ENCODE results near the gene SPOUT1. TPM values are rescaled to one million over a fixed set of nuclear protein-coding genes. Genes with fewer than 3 reads are reported as not detected.
A peak's percentile ranks its signal among the peaks of the same experiment; 100 is the strongest.
"Not testable (repeated sequence)": the region's sequence is repeated elsewhere in the genome, so short reads cannot be mapped to it uniquely, and the experiment has no call there.

Gene SPOUT1, protein sequence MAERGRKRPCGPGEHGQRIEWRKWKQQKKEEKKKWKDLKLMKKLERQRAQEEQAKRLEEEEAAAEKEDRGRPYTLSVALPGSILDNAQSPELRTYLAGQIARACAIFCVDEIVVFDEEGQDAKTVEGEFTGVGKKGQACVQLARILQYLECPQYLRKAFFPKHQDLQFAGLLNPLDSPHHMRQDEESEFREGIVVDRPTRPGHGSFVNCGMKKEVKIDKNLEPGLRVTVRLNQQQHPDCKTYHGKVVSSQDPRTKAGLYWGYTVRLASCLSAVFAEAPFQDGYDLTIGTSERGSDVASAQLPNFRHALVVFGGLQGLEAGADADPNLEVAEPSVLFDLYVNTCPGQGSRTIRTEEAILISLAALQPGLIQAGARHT
- 10.9 and 24.4 TPM in 2 replicates for total RNA-seq

DNA sequence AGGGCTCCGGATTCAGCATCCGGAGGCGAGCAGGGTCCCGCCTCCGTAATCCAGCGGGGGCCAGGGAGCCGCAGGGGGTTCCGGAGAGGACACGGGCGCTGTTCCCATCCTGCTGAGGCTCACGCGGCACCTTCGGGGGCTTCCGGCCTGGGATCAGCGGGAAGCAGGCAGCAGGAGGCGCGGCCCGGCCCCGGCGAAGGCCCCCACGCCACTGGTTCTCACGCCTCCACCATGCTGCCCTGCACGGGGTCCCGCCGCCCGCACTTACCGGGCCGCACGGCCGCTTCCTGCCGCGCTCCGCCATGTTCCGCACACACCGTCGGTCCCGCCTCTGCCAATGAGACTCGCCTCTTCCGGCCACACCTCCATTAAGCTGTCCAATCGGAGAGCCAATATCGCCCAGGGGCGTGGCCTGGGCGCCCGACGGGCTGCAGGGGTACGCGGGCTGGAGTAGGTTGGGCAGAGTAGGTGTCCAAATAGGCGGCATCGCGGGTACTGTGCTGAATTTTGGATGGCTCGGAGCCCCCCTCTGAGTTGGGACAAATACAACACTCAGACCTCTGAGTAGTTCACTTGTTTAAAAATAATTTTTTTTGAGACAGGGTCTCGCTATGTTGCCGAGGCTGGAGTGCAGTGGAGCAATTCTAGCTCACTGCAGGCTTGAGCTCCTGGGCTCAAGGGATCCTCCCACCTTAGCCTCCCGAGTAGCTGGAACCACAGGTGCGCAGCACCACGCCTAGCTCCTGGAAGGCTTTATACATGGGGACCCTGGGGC is at the start of gene SPOUT1:
TSS of gene SPOUT1 (minus strand) at position 318 of the 775 bp plus-strand sequence. CDS start at position 304, 14 bp downstream.
- DNase-seq (ENCODE audit: low read depth in 2 of 2), result peak; percentile 89 to 93

DNA sequence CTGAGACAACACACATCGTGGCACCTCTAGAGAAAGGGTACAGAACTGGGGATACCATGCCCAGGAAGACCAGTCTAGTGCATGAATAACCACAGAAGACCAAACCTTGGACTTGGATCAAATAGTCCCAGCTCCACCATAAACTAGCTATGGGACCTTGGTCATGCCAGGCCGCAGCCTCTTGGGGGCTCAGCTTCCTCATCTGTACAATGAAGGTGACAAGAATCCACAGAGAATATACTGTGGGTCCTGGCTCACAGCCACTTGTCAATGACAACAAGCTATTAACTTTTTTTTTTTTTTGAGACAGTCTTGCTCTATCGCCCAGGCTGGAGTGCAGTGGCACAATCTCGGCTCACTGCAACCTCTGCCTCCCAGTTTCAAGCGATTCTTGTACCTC is 48.3 kb upstream of the SPOUT1 start:
- DNase-seq (ENCODE audit: low read depth in 2 of 2), result no peak

DNA sequence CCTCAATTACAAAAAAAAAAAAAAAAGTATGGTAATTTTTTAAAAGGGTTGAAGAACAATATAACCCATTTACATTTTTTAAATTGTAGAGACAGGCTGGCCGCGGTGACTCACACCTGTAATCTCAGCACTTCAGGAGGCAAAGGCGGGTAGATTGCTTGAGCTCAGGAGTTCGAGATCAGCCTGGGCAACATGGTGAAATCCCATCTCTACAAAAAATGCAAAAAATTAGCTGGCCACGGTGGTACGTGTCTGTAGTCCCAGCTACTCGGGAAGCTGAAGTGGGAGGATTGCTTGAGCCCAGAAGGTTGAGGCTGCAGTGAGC is 41.3 kb upstream of the SPOUT1 start:
- not testable (repeated sequence) for DNase-seq (ENCODE audit: low read depth in 2 of 2)

DNA sequence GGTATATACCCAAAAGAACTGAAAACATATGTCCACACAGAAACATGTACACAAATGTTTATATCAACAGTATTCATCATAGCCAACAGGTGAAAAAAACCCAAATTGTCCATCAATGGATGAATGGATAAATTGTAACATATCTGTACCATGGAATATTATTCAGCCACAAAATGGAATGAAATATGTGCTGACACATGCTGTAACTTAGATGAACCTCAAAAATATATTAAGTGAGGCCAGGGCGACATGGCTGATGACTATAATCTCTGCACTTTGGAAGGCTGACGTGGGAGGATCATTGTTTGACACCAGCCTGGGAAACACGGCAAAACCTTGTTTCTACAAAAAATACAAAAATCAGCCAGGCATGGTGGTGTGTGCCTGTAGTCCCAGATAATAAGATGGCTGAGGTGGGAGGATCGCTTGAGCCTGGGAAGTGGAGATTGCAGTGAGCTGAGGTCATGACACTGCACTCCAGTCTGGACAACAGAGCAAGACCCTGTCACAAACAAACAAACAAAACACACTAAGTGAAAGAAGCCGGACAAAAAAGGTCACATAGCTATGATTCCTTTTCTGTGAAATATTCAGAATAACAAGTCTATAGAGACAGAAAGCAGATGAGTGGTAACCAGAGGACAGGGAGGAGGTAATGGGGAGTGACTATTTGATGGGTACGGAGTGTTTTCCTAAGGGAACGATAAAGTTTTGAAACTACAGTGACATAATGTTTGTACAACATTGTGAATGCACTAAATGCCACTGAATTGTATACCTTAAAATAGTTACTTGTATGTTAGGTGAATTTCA is 40.7 kb upstream of the SPOUT1 start:
- DNase-seq (ENCODE audit: low read depth in 2 of 2), result no peak

DNA sequence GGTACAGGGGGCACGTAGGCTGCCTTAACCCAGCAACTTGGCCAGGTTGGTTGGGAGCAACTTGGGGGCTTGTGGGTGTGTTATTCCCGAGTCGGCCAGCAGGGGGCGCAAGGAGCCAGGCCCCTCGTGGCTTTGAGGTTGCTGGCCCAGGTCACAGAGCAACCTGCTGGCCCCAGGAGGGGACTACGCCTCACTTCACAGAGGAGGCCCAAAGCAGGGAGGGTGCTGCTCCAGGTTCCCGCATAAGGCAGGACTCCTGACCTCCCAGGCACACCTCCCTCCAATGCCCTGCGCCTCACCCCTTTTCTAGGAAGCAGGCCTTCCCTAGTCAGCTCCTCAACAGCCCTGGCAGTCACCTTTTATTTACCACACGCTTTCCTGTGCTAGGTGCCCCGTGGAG is 34.1 kb upstream of the SPOUT1 start:
- peak; percentile 64 to 76 for DNase-seq (ENCODE audit: low read depth in 2 of 2)

DNA sequence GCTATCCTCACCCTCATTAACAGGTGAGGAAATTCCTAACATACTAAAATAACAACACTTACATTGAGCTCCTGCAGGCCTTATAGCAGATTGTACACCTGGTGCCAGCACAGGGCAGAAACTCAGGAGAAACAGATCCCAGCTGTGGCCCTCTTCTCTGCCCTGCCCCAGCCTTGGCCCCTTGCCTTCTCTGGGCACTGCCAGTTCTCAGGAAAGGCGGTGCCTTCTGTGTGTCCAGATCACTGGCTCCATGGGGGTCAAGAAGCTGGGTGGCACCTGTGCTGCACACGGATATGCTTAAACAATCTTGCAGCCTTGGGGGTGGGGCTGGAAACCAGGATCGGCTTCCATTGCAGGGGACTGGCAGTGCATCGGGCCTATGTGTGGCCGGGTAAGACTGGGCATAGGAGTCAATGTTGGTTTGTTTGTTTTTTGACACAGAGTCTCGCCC is 32.8 kb upstream of the SPOUT1 start:
- no peak for DNase-seq (ENCODE audit: low read depth in 2 of 2)

DNA sequence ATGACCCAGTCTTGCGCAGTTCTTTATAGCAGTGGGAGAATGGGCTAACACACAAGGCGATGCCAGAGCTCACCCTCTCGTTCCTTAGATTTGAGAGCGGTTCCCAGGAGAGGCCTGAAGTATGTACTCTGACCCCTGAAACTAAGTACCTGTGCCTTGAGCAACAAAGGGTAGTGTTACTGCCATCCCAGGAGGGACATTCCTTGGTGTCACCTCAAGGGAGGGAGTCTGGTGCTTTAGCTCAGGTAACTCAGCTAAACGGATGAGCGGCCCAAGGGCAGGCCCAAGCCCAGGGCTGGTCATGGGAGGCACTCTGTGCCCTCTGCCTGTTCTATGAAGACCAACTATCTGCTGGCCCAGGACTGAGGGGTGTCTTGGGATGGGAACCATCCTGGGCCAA is 31.9 kb upstream of the SPOUT1 start:
- DNase-seq (ENCODE audit: low read depth in 2 of 2), result no peak

DNA sequence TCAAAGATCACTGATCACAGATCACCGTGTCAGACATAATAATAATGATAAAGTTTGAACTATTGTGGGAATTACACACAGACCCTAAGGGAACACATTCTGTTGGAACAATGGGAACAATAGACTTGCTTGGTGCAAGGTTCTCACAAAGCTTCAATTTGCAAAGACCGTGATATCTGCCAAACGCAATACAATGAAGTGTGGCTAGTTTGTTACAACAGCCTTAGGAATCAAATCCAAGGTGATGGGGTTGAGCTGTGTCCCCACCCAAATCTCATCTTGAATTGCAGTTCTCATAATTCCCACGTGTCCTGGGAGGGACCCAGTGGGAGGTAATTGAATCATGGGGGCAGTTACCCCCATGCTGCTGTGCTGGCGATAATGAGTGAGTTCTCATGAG is 31.3 kb upstream of the SPOUT1 start:
- no peak for DNase-seq (ENCODE audit: low read depth in 2 of 2)

DNA sequence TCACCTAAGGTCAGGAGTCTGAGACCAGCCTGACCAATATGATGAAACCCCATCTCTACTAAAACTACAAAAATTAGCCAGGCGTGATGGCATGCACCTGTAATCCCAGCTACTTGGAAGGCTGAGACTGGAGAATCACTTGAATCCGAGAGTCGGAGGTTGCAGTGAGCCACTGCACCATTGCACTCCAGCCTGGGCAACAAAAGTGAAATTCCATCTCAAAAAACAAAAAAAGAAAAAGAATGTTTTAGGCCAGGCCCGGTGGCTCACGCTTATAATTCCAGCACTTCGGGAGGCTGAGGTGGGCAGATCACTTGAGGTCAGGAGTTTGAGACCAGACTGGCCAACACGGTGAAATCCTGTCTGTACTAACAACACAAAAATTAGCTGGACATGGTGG is 28.9 kb upstream of the SPOUT1 start:
- DNase-seq (ENCODE audit: low read depth in 2 of 2), result not testable (repeated sequence)

DNA sequence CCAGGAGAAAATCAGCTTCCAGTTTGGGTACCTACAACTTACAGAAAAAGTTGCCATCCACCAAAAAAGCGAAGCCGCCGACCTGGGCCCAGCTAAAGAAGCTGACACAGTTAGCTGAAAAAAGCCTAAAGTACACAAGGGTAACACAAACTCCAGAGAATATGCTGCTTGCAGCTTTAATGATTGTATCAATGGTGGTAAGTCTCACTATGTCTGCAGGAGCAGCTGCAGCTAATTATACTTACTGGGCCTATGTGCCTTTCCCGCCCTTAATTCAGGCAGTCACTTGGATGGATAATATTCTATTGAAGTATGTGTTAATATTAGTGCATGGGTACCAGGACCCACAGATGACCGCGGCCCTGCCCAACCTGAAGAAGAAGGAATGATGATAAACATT is 24.9 kb upstream of the SPOUT1 start:
- DNase-seq (ENCODE audit: low read depth in 2 of 2), result not testable (repeated sequence)

DNA sequence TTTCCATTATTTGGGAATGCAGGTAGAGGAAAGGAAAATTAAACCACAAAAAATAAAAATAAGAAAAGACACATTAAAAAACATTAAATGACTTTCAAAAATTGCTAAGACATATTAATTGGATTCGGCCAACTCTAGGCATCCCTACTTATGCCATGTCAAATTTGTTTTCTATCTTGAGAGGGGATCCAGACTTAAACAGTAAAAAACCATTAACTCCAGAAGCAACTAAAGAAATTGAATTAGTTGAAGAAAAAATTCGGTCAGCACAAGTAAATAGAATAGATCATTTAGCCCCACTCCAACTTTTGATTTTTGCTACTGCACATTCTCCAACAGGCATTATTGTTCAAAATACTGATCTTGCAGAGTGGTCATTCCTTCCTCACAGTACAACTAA is 23.1 kb upstream of the SPOUT1 start:
- not testable (repeated sequence) for DNase-seq (ENCODE audit: low read depth in 2 of 2)

DNA sequence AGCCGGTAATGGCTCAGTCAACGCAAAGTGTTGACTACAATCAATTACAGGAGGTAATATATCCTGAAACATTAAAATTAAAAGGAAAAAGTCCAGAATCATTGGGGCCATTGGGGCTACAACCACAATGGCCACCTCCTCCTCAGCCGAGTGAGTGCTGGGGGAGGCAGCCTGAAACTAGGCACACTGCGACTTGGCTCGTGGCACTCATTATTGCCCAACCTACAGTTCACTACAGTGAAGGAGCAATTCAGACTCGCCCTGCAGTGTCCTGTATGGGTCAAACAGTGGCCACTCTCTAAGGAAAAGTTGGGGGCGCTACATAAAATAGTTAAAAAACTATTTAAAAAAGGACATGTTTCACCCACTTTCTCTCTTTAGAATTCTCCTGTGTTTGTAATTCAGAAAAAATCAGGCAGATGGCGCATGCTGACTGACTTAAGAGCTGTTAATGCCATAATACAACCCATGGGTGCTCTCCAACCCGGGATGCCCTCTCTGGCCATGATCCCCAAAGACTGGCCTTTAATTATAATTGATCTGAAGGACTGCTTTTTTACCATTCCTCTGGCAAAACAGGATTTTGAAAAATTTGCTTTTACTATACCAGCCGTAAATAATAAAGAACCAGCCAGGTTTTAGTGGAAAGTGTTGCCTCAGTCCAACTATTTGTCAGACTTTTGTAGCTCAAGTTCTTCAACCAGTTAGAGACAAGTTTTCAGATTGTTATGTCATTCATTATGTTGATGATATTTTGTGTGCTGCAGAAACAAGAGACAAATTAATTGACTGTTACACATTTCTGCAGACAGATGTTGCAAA is 22.4 kb upstream of the SPOUT1 start:
- DNase-seq (ENCODE audit: low read depth in 2 of 2), result peak; percentile 62 to 69

DNA sequence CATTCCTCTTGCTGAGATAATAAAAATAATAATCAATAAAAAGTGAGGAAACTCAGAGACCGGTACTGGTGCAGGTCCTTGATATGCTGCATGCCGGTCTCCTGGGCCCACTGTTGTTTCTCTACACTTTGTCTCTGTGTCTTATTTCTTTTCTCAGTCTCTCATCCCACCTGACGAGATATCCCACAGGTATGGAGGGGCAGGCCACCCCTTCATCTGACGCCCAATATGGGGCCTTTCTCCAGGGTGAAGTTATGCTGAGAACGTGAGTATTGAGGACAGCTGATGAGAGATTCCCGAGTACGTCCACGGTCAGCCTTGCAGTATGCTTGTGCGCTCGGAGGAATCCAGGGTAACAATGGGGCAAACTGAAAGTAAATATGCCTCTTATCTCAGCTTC is 21.4 kb upstream of the SPOUT1 start:
- DNase-seq (ENCODE audit: low read depth in 2 of 2), result not testable (repeated sequence)

DNA sequence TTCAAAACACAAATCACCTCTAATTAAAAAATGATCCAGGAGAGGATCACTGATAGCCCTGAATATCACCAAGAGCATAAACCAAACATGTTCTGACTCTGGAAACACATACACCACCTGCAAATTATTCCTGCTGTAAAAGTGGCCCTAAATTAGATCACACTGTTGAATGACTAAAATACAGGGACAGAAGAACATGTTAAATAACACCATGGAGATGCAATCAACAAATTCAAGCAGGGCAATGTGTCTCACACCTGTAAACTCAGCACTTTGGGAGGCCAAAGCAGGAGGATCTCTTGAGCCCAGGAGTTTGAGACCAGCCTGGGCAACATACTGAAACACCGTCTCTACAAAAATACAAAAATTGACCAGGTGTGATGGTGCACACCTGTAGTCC is 18.2 kb upstream of the SPOUT1 start:
- DNase-seq (ENCODE audit: low read depth in 2 of 2), result no peak

DNA sequence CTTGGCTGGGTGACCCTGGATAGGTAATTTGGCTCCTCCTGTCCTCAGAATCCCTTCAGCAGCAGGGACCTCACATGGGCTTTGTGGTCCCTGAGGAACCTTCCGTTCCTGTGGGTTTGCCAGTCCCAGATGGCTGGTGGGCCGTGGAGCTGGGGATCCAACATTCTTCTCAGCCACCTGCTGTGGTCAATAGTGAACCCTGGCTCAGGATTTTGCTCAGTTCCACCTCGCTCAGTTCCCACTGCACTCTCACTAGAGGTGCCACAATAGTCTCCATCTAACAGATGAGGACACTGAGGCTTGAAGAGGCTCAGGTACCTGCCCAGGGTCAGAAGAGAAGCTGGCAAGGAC is 17.1 kb upstream of the SPOUT1 start:
- DNase-seq (ENCODE audit: low read depth in 2 of 2), result no peak

DNA sequence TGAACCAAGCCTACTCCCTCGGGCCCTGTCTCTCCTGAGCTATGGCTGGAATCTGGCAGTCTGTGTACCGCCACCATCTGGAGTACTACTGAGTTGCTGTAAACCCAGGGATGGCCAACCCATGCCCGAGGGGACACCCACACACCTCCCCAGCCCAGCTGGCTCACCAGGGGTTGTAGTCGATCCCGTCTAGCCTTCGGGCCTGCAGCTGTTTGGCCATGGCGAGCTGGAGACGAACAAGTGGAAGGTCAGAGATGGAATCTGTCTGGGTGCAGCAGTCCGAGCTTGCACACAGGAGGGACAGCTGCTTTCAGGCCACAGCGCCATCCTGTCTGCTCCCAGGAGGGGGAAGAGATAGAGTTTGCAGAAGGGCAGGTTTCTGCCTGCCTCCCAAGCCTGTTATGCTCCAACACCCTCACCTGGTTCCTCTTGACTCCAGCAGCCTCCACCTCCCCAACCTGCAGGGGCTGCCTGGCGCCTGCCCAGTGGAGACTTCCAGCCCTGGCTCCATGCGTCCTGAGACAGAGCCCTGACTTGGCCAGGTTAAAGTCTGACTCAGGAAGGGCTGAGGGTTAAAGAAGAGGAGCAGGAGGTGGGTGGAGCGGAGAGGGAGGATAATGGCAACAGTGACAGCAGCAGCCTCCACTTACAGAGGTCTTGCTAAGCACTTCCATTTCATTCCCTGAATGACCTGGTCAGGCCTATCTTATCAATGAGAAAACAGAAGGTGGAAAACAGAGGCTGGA is 15.8 kb upstream of the SPOUT1 start:
- no peak for DNase-seq (ENCODE audit: low read depth in 2 of 2)

DNA sequence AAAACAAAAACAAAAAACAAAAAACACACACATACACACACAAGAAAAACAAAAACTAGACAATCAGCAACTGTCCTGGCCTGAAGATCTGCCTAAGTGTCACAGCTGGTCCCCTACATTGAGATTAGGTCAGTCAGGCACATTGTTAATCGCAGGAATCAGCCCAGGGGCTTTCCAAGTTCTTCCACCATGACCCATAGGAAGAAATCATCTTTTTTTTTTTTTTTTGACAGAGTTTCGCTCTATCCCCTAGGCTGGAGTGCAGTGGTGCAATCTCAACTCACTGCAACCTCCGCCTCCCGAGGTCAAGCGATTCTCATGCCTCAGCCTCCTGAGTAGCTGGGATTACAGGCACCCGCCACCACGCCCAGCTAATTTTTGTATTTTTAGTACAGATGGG is 13.6 kb upstream of the SPOUT1 start:
- DNase-seq (ENCODE audit: low read depth in 2 of 2), result not testable (repeated sequence)

DNA sequence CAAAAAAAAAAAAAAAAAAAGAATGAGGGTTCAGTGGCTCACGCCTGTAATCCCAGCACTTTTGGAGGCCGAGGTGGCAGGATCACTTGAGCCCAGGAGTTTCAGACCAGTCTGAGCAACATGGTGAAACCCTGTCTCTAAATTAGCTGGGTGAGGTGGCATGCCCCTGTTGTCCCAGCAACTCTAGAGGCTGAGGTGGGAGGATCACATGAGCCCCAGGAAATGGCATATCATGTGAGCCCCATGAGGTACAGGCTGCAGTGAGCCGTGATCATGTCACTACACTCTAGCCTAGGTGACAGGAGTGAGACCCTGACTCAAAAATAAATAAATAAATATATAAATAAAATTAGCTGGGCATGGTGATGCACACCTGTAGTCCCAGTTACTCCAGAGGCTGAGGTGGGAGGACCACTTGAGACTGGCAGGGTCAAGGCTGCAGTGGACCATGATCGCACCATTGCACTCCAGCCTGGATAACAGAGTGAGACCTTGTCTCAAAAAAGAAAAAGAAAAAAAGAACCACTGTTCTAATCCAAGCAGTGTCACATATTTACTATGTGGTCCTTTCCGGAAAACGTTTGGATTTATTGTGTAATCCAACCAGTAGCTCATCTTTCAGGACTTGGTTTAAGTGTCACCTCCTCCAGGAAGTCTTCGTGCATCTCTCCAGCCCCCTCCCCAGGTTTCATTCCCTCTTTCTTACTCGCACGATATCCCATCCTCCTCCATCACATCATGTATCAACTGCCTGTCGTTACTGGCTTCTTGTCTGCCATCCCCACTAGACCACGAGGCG is 12.3 kb upstream of the SPOUT1 start:
- no peak for DNase-seq (ENCODE audit: low read depth in 2 of 2)

DNA sequence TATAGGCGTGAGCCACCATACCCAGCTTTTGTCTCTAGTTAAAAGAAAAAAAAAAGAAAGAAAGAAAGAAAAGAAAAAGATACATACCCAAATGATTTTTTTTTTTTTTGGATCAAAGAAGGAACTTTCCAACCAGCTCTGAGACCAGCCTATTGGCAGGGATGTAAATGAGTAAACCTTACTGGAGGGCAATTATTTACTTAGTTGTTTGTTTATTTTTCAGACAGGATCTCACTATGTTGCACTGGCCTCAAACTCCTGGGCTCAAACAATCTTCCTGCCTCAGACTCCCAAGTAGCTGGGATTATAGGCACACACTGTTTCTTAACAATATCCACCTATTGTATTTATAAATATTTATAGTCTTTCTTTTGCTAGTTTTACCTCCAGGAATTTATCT is 10.9 kb upstream of the SPOUT1 start:
- no peak for DNase-seq (ENCODE audit: low read depth in 2 of 2)

DNA sequence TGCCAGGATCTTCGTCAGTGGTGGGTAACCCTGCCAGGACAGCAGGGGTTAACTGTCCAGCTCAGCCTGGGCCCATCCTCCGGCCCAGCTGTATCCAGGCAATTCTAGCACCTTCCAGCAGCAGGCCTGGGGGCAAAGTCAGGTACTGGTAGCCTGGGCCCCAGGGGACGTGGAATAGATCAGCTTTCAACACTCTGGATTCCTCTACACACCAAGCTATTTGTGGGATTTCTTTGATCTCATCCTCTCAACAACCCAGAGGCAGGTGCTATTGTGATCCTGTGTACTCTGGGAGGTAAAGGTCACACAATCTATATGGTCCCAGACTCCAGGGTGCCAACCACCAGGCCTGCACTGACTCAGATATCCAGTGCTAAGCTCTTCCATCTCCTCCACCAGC is 8.7 kb upstream of the SPOUT1 start:
- no peak for DNase-seq (ENCODE audit: low read depth in 2 of 2)
